GM20000 (cell line): Measurements from ENCODE around the gene CHCHD3.

ENCODE experiments used
- DNase-seq: peaks from one replicate; pipeline ENCODE4 v3.0.0; 2012; ENCODE audit warnings: low spot score
- TF ChIP-seq, protein P1 (sequence below): IDR thresholded peaks from 2 replicates; pipeline ENCODE4 v1.5.1; 2012; ENCODE audit warnings: mild to moderate bottlenecking, control low read depth; ENCODE audit errors: extremely low read depth, missing control alignments

Gene CHCHD3

GRCh38 chr7:133079296-133079695, 2.6 kb downstream of the CHCHD3 start:
- TF ChIP-seq, protein P1, sequence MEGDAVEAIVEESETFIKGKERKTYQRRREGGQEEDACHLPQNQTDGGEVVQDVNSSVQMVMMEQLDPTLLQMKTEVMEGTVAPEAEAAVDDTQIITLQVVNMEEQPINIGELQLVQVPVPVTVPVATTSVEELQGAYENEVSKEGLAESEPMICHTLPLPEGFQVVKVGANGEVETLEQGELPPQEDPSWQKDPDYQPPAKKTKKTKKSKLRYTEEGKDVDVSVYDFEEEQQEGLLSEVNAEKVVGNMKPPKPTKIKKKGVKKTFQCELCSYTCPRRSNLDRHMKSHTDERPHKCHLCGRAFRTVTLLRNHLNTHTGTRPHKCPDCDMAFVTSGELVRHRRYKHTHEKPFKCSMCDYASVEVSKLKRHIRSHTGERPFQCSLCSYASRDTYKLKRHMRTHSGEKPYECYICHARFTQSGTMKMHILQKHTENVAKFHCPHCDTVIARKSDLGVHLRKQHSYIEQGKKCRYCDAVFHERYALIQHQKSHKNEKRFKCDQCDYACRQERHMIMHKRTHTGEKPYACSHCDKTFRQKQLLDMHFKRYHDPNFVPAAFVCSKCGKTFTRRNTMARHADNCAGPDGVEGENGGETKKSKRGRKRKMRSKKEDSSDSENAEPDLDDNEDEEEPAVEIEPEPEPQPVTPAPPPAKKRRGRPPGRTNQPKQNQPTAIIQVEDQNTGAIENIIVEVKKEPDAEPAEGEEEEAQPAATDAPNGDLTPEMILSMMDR, result no peak
- DNase-seq, result no peak

DNA sequence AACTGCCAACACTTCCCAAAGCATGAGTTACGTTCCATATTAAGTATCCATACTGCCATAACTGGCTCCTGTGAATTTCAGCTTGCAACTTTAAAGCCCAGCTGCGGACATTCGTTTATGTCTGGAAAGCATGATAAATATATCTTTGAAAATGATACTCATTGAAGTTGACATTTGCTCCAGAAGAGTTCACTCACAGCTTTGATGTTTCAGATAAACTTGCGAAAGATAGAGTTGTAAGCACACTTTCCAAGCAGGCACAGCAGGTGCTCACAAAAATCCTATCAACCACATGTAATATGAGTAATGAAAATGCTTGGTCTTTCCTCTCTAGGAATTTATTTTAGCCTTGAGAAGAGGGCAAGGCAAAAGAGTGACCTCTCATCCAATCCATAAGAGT, 4.5 kb downstream of the CHCHD3 start:
- no peak for DNase-seq
- TF ChIP-seq, protein P1, result no peak

GRCh38 chr7:133076142-133076541, 5.7 kb downstream of the CHCHD3 start:
- TF ChIP-seq, protein P1, result no peak
- no peak for DNase-seq

GRCh38 chr7:133071506-133071905, 10.4 kb downstream of the CHCHD3 start:
- DNase-seq, result no peak
- TF ChIP-seq, protein P1, result no peak

- no peak for DNase-seq
These were observed 11.3 kb downstream of the CHCHD3 start for GRCh38 chr7:133070562-133070961.

DNA sequence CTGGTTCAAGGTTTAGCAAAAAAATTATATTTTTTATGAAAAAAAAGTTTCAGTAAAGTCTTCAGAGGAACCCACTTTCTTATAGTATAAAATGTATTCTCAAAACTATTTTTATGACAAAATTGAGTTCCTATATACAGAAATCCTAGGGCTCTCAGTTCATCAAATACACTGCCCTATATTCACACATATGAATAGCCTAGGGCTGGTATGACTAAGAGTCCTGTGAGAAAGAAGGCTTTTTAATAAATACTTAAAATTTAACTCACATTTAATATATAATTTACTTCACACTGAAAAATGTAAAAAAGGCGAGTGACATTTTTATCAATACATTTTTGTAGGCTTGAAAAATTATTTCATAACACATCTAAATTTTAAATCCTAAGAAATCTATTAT, 16.6 kb downstream of the CHCHD3 start:
- TF ChIP-seq, protein P1, result no peak

More at GRCh38 chr7:133070562-133070961, 11.3 kb downstream of the CHCHD3 start:
- TF ChIP-seq, protein P1, result no peak

DNA sequence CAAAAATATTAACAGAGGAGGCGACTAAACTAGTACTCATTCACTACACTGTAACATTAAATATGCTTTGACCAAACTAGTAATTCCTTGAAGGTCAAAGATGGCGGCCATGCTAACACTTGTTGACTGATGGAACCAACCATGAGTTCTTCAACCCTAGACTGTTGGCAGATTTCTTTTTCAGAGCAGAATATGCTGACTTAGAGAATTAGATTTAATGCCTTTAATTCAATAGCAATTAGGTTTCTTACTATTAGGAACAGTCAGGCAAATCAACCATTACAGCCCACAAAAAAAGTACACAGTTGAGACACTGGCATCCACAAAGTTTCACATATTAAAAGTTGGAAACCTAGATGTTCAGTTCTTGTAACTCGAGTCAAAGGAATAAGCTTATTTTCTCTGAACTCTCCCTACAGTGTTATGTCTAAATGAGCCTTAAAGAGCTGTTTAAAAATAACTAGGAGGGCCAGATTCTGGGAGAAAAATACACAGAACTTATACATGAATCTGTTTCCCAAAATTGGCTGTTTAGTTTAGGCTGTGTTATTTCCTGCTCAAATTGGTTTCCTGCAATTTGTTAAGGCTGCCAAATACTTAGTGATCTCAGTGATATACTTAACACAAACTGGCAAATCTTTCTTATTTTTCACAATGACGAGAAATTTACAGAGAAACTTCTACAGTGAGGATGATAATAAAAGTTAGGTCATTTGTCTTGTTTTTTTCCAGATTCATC, 17.6 kb downstream of the CHCHD3 start:
- DNase-seq, result no peak
- TF ChIP-seq, protein P1, result no peak

More for the DNA sequence above, 16.6 kb downstream of the CHCHD3 start:
- no peak for DNase-seq
